H9 (cell line): ENCODE measurements around the gene GID8. TPM values are rescaled to one million over a fixed set of nuclear protein-coding genes. Genes with fewer than 3 reads are reported as not detected.

Experiments
- DNase-seq: peaks from one replicate; pipeline ENCODE4 v3.0.0-alpha.2; 2017
- H2AFZ ChIP-seq: one replicate; pipeline ENCODE4 v1.6.1; 2013; ENCODE audit warnings: mild to moderate bottlenecking, low read length, control low read depth, moderate library complexity
- H2AK5ac ChIP-seq: 2 replicates; pipeline ENCODE4 v1.6.1; 2013; ENCODE audit warnings: low read length, control low read depth, mixed read lengths; ENCODE audit not compliant: insufficient read length
- H2BK120ac ChIP-seq: one replicate; pipeline ENCODE4 v1.6.1; 2013; ENCODE audit warnings: low read depth, mild to moderate bottlenecking, low read length, control low read depth, inconsistent platforms; ENCODE audit not compliant: poor library complexity, severe bottlenecking
- H2BK12ac ChIP-seq: 2 replicates; pipeline ENCODE4 v1.6.1; 2013; ENCODE audit warnings: low read length, control low read depth, mixed read lengths, low read depth; ENCODE audit not compliant: insufficient read length
- H2BK15ac ChIP-seq: 2 replicates; pipeline ENCODE4 v1.6.1; 2013; ENCODE audit warnings: low read depth, low read length, control low read depth
- H2BK20ac ChIP-seq: one replicate; pipeline ENCODE4 v1.6.1; 2013; ENCODE audit warnings: low read depth, mild to moderate bottlenecking, low read length, control low read depth, inconsistent platforms; ENCODE audit not compliant: poor library complexity, severe bottlenecking
- H2BK5ac ChIP-seq: 2 replicates; pipeline ENCODE4 v1.6.1; 2013; ENCODE audit warnings: low read length, control low read depth, mixed read lengths; ENCODE audit not compliant: insufficient read length
- H3K14ac ChIP-seq: 2 replicates; pipeline ENCODE4 v1.6.1; 2013; ENCODE audit warnings: low read length, control low read depth; ENCODE audit not compliant: insufficient read depth
- H3K18ac ChIP-seq: 2 replicates; pipeline ENCODE4 v1.6.1; 2013; ENCODE audit warnings: low read depth, mild to moderate bottlenecking, mixed read lengths, low read length, control low read depth; ENCODE audit not compliant: insufficient read length
- H3K23ac ChIP-seq: 2 replicates; pipeline ENCODE4 v1.6.1; 2013; ENCODE audit warnings: low read length, control low read depth, mixed read lengths, low read depth; ENCODE audit not compliant: insufficient read length
- H3K23me2 ChIP-seq: 2 replicates; pipeline ENCODE4 v1.6.1; 2013; ENCODE audit warnings: low read depth, mild to moderate bottlenecking, mixed read lengths, low read length, control low read depth; ENCODE audit not compliant: insufficient read length, poor library complexity, severe bottlenecking
- H3K27ac ChIP-seq: 2 replicates; pipeline ENCODE4 v1.5.1; 2013; ENCODE audit warnings: low read length, control low read depth, mixed read lengths, low read depth; ENCODE audit not compliant: insufficient read length
- H3K27me3 ChIP-seq: 2 replicates; pipeline ENCODE4 v1.6.1; 2013; ENCODE audit warnings: low read length, control low read depth, inconsistent platforms; ENCODE audit not compliant: insufficient read depth
- H3K4ac ChIP-seq: 2 replicates; pipeline ENCODE4 v1.6.1; 2013; ENCODE audit warnings: low read depth, mild to moderate bottlenecking, control low read depth, inconsistent platforms, low read length, moderate library complexity
- H3K4me1 ChIP-seq: 2 replicates; pipeline ENCODE4 v1.6.1; 2013; ENCODE audit warnings: low read length, control low read depth, inconsistent platforms; ENCODE audit not compliant: insufficient read depth
- H3K4me2 ChIP-seq: 2 replicates; pipeline ENCODE4 v1.6.1; 2013; ENCODE audit warnings: low read length, control low read depth, mixed read lengths; ENCODE audit not compliant: insufficient read length, insufficient read depth
- H3K56ac ChIP-seq: 2 replicates; pipeline ENCODE4 v1.6.1; 2013; ENCODE audit warnings: low read depth, mild to moderate bottlenecking, mixed read lengths, low read length, control low read depth; ENCODE audit not compliant: insufficient read length
- H3K79me1 ChIP-seq: 2 replicates; pipeline ENCODE4 v1.6.1; 2013; ENCODE audit warnings: low read depth, mild to moderate bottlenecking, moderate library complexity, low read length, control low read depth, inconsistent platforms; ENCODE audit not compliant: insufficient read depth, poor library complexity, severe bottlenecking
- H3K79me2 ChIP-seq: 2 replicates; pipeline ENCODE4 v1.6.1; 2013; ENCODE audit warnings: low read length, control low read depth, inconsistent platforms; ENCODE audit not compliant: insufficient read depth
- H3K9ac ChIP-seq: 2 replicates; pipeline ENCODE4 v1.6.1; 2013; ENCODE audit warnings: low read length, control low read depth, mixed read lengths; ENCODE audit not compliant: insufficient read length; ENCODE audit errors: extremely low read depth
- H3K9me3 ChIP-seq: one replicate; pipeline ENCODE4 v1.6.1; 2013; ENCODE audit warnings: low read depth, low read length, inconsistent platforms; ENCODE audit not compliant: control insufficient read depth
- H3T11ph ChIP-seq: one replicate; pipeline ENCODE4 v1.6.1; 2013; ENCODE audit warnings: mild to moderate bottlenecking, low read length, control low read depth, inconsistent platforms
- H4K20me1 ChIP-seq: one replicate; pipeline ENCODE4 v1.6.1; 2013; ENCODE audit not compliant: control insufficient read depth, insufficient read length, insufficient read depth
- H4K5ac ChIP-seq: 2 replicates; pipeline ENCODE4 v1.6.1; 2013; ENCODE audit warnings: low read depth, mild to moderate bottlenecking, mixed read lengths, low read length, control low read depth; ENCODE audit not compliant: insufficient read length
- H4K8ac ChIP-seq: replicated peaks from 2 replicates; pipeline ENCODE4 v1.6.1; 2013; ENCODE audit warnings: low read length, control low read depth, mixed read lengths, low read depth; ENCODE audit not compliant: insufficient read length
- H4K91ac ChIP-seq: 2 replicates; pipeline ENCODE4 v1.6.1; 2013; ENCODE audit warnings: low read depth, mild to moderate bottlenecking, moderate library complexity, mixed read lengths, low read length, control low read depth; ENCODE audit not compliant: insufficient read length
- H3K27ac Mint-ChIP-seq, 3 experiments: 2 replicates in 2 of 3; 3 replicates in 1 of 3; pipeline ENCODE4 v1.8.0; 2020 to 2021; ENCODE audit warnings: mixed read lengths in 3 of 3, mild to moderate bottlenecking in 1 of 3, moderate library complexity in 1 of 3
- H3K27me3 Mint-ChIP-seq: 2 replicates; pipeline ENCODE4 v1.8.0; 2021; ENCODE audit warnings: low read depth, mild to moderate bottlenecking, moderate library complexity, mixed read lengths
- H3K36me3 Mint-ChIP-seq, 3 experiments: 2 replicates in 2 of 3; 3 replicates in 1 of 3; pipeline ENCODE4 v1.8.0; 2020 to 2021; ENCODE audit warnings: low read depth in 3 of 3, mixed read lengths in 3 of 3; ENCODE audit not compliant: insufficient read depth in 1 of 3
- H3K4me1 Mint-ChIP-seq, 2 experiments: 2 replicates each; pipeline ENCODE4 v1.8.0; 2020; ENCODE audit warnings: mixed read lengths in 2 of 2
- H3K4me3 Mint-ChIP-seq, 2 experiments: 2 replicates in 1 of 2; 3 replicates in 1 of 2; pipeline ENCODE4 v1.8.0; 2020 to 2021; ENCODE audit warnings: mild to moderate bottlenecking in 2 of 2, mixed read lengths in 2 of 2, moderate library complexity in 1 of 2
- H3K9me3 Mint-ChIP-seq, 2 experiments: 2 replicates in 1 of 2; 3 replicates in 1 of 2; pipeline ENCODE4 v1.8.0; 2020; ENCODE audit warnings: mild to moderate bottlenecking in 2 of 2, mixed read lengths in 2 of 2, moderate library complexity in 1 of 2
- CTCF ChIP-seq: fragments of 200-600 bp; sonication (generic); conservative IDR thresholded peaks from 3 replicates; pipeline ENCODE4 v1.8.0; 2021; ENCODE audit warnings: antibody characterized with exemption, mild to moderate bottlenecking
- WGBS: extraction: QIAGEN DNeasy Blood & Tissue Kit; methylation state at CpG from one replicate; pipeline ENCODE4 v1.1.7; 2013; ENCODE audit warnings: missing lambda C conversion rate, low lambda C conversion rate, mixed read lengths; ENCODE audit not compliant: insufficient read length; ENCODE audit errors: extremely low coverage; 5-methylcytosine and 5-hydroxymethylcytosine counted together
- total RNA-seq: library from RNA; stranded (reverse); gene quantifications from 2 replicates; pipeline ENCODE4 v1.2.1, GENCODE V29; 2021

GID8 gene
- total RNA-seq, 1 experiment from 2014 or later: 60.9 TPM

- no peaks in the 10 kb centered on the region for H3K79me1 ChIP-seq
- no peak overlapping the region for H2BK20ac ChIP-seq
- H3T11ph ChIP-seq: no peak overlapping the region
- H3K79me2 ChIP-seq: no peaks in the 10 kb centered on the region; the same call in 1 of the 2 replicates
- H3K23me2 ChIP-seq: peaks cover 10% of the 10 kb centered on the region
- no peak overlapping the region for H2BK120ac ChIP-seq
- peaks cover 3% of the 10 kb centered on the region for H3K4me1 ChIP-seq
- no peak overlapping the region for H3K23ac ChIP-seq
- H3K9ac ChIP-seq: no peak overlapping the region
- no peak overlapping the region for H3K18ac ChIP-seq
- DNase-seq: peak; percentile 71
- peaks cover 14 to 26% of the 10 kb centered on the region in 2 experiments for H3K4me1 Mint-ChIP-seq
- H3K36me3 Mint-ChIP-seq: peaks cover 2 to 27% (median 18%) of the 10 kb centered on the region in 3 experiments; a peak in 6 of 7 replicates
- no CpG with 5 or more reads among the region's 32 CpGs for WGBS
- H2BK15ac ChIP-seq: no peak overlapping the region
- peak overlapping the region; percentile 65 for H3K4me2 ChIP-seq
- no peak overlapping the region for H2AK5ac ChIP-seq
- H3K27me3 Mint-ChIP-seq: no peaks in the 10 kb centered on the region; the same call in 1 of the 2 replicates
- no peak overlapping the region for H3K27ac ChIP-seq
- no peak for TF ChIP-seq CTCF
- H3K14ac ChIP-seq: 0 out of 2 replicates have a peak overlapping the region, but pooled peaks have one; percentile 16
- no peaks in the 10 kb centered on the region for H4K20me1 ChIP-seq
- H3K56ac ChIP-seq: no peak overlapping the region
- H2BK5ac ChIP-seq: no peak overlapping the region
- H3K27ac Mint-ChIP-seq: peak overlapping the region in 1 of 3 experiments; percentile 73; a peak in 2 of 7 replicates
- H3K4me3 Mint-ChIP-seq: peak overlapping the region; percentile 55 to 66
- H3K9me3 ChIP-seq: no peaks in the 10 kb centered on the region
- H2BK12ac ChIP-seq: no peak overlapping the region
- H2AFZ ChIP-seq: no peak overlapping the region
- no peaks in the 10 kb centered on the region for H3K27me3 ChIP-seq
- H3K9me3 Mint-ChIP-seq: no peaks in the 10 kb centered on the region
- H3K4ac ChIP-seq: no peak overlapping the region
- H4K8ac ChIP-seq: no peak overlapping the region
- H4K91ac ChIP-seq: no peak overlapping the region
- no peak overlapping the region for H4K5ac ChIP-seq
Observed at GRCh38 chr20:62953839-62954703, 16.1 kb downstream of the GID8 start.
